ENCODE data around the gene HNRNPUL1. TPM values are rescaled to one million over a fixed set of nuclear protein-coding genes. Genes with fewer than 3 reads are reported as not detected.

Gene HNRNPUL1
- total and polyA plus RNA-seq, 2 donors (not counting 3 experiments of a cell fraction or from before 2014, with no cell fraction given), result 83.2 to 261 TPM

GRCh38 chr19:41269571-41269970 lies 5.4 kb downstream of the HNRNPUL1 start:
- Histone ChIP-seq H3K27me3 (ENCODE audit: control insufficient read depth in 2 of 2, insufficient read depth in 2 of 2, low read length in 2 of 2) (no peaks in the 10 kb centered on the region), H3K27ac (ENCODE audit: insufficient read depth, low read depth, low read length) (no peak overlapping the region), H3K36me3 (ENCODE audit: control insufficient read depth in 2 of 2, extremely low read depth in 1 of 2, insufficient read depth in 2 of 2, low read length in 2 of 2) (peaks cover 38 to 41% of the 10 kb centered on the region in 2 experiments), H3K4me3 (replicated peaks in 1 of 3; ENCODE audit: insufficient read depth in 1 of 3, low read depth in 1 of 3, low read length in 3 of 3) (no peak overlapping the region), H2AFZ (ENCODE audit: low read depth, low read length) (no peak overlapping the region), H4K20me1 (replicated peaks; ENCODE audit: control insufficient read depth, extremely low read depth, insufficient read depth, low read length) (no peaks in the 10 kb centered on the region), H3K9ac (replicated peaks; ENCODE audit: extremely low read depth, insufficient read depth, low read length) (no peak overlapping the region), H3K79me2 (ENCODE audit: control insufficient read depth, insufficient read depth, low read length) (peaks cover 49% of the 10 kb centered on the region), H3K9me3 (replicated peaks; ENCODE audit: control insufficient read depth, insufficient read depth, low read length) (no peaks in the 10 kb centered on the region), H3K9me1 (replicated peaks; ENCODE audit: control insufficient read depth, extremely low read depth, insufficient read depth, low read length) (no peaks in the 10 kb centered on the region), H3K4me1 (ENCODE audit: control insufficient read depth, extremely low read depth, insufficient read depth, low read length) (peaks cover 42% of the 10 kb centered on the region), H3K4me2 (ENCODE audit: insufficient read depth, low read length) (no peak overlapping the region)
- DNase-seq (ENCODE audit: low read depth, low spot score) (no peak), FAIRE-seq (no peak)
- POLR2A ChIA-PET, result no interaction called here
- intact Hi-C loops (cut with micrococcal nuclease) (no loop called here), dilution Hi-C loops (cut with MboI; ENCODE audit: extremely low pct_ligation_motif_present, low sequenced_read_pairs) (no loop called here)
- CTCF ChIA-PET, result interaction anchor here (0.6 kb wide), 1 partner anchor 65 kb away, joined by 3 read pairs; no protein-coding TSS in a partner anchor
- no TSS peak for BruUV-seq (replicated peaks)
- TF ChIP-seq, protein P1, sequence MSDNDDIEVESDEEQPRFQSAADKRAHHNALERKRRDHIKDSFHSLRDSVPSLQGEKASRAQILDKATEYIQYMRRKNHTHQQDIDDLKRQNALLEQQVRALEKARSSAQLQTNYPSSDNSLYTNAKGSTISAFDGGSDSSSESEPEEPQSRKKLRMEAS (IDR thresholded peaks at IDR 0.05; ENCODE audit: insufficient read depth, insufficient read length), result no peak
- TF ChIP-seq EZH2 (IDR thresholded peaks at IDR 0.05; ENCODE audit: borderline replicate concordance, low read depth, low read length, severe bottlenecking), result no peak
- TF ChIP-seq CTCF (IDR thresholded peaks at IDR 0.05; ENCODE audit: extremely low read depth in 1 of 2, insufficient read depth in 1 of 2, low read depth in 1 of 2, low read length in 2 of 2), result no peak
- no peak for TF ChIP-seq POLR2A (IDR thresholded peaks at IDR 0.05; ENCODE audit: low read depth, low read length)
- no peak for TF ChIP-seq GATA2 (IDR thresholded peaks at IDR 0.05; ENCODE audit: insufficient read depth, insufficient read length, low read depth, low read length)
- TF ChIP-seq MYC (IDR thresholded peaks at IDR 0.05; ENCODE audit: low read depth, low read length), result no peak
- TF ChIP-seq POLR2AphosphoS5 (IDR thresholded peaks at IDR 0.05; ENCODE audit: insufficient read depth, low read depth, low read length), result no peak
- TF ChIP-seq FOS (IDR thresholded peaks at IDR 0.05; ENCODE audit: borderline replicate concordance, insufficient read depth, low read length), result no peak
- TF ChIP-seq JUN (IDR thresholded peaks at IDR 0.05; ENCODE audit: borderline replicate concordance, insufficient read depth, insufficient read length, low read depth), result no peak

Measured in endothelial cell of umbilical vein (primary cell).